IMR-90 (cell line): ENCODE data around the gene PPP5C. TPM values are rescaled to one million over a fixed set of nuclear protein-coding genes. Genes with fewer than 3 reads are reported as not detected.

Source experiments
- ATAC-seq: fragments of 200-7000 bp; cut with Tn5 transposase; 2 replicates; pipeline ENCODE4 v1.9.1; 2020; ENCODE audit warnings: low read depth, mild to moderate bottlenecking, moderate library complexity
- BruUV-seq: library from RNA; stranded (reverse); fragments of 400-500 nt; replicated peaks from 2 replicates; lab custom pipeline; 2021; lab: Mats Ljungman, UMichigan
- CTCF ChIA-PET: fragments of 300-600 bp; formaldehyde crosslinking; extraction: SDS; loops from one replicate; lab custom pipeline; 2021; ENCODE audit warnings: antibody characterized with exemption; lab: Yijun Ruan, JAX
- POLR2A ChIA-PET: fragments of 300-600 bp; sonication (Branson Sonifier 250); formaldehyde crosslinking; loops from one replicate; lab custom pipeline; 2022; ENCODE audit warnings: antibody characterized with exemption; ENCODE audit not compliant: unreplicated experiment; lab: Charles Lee
- DNase-seq: peaks from one replicate; pipeline ENCODE4 v3.0.0; 2013
- H2AFZ ChIP-seq: replicated peaks from 2 replicates; pipeline ENCODE3; 2013; ENCODE audit warnings: low read length, mild to moderate bottlenecking; ENCODE audit not compliant: poor library complexity
- H2AK5ac ChIP-seq: 2 replicates; pipeline ENCODE4 v1.6.1; 2013; ENCODE audit warnings: low read depth, low read length, inconsistent platforms
- H2AK9ac ChIP-seq: replicated peaks from 2 replicates; pipeline ENCODE3; 2013; ENCODE audit warnings: mild to moderate bottlenecking, low read depth, low read length, moderate library complexity; ENCODE audit not compliant: poor library complexity
- H2BK120ac ChIP-seq: 2 replicates; pipeline ENCODE4 v1.6.1; 2013; ENCODE audit warnings: low read depth, low read length, inconsistent platforms
- H2BK15ac ChIP-seq: 3 replicates; pipeline ENCODE4 v1.6.1; 2013; ENCODE audit warnings: low read depth, low read length, inconsistent platforms
- H2BK20ac ChIP-seq: 2 replicates; pipeline ENCODE4 v1.6.1; 2013; ENCODE audit warnings: low read depth, mild to moderate bottlenecking, inconsistent platforms, low read length, moderate library complexity
- H2BK5ac ChIP-seq: 2 replicates; pipeline ENCODE4 v1.6.1; 2013; ENCODE audit warnings: mild to moderate bottlenecking, low read depth, low read length, inconsistent platforms; ENCODE audit not compliant: poor library complexity, severe bottlenecking
- H3K14ac ChIP-seq: replicated peaks from 2 replicates; pipeline ENCODE4 v1.6.1; 2013; ENCODE audit warnings: low read depth, low read length, inconsistent platforms
- H3K18ac ChIP-seq: 2 replicates; pipeline ENCODE4 v1.6.1; 2013; ENCODE audit warnings: low read depth, low read length, control low read depth
- H3K23ac ChIP-seq: 2 replicates; pipeline ENCODE4 v1.6.1; 2013; ENCODE audit warnings: low read depth, low read length, inconsistent platforms
- H3K27ac ChIP-seq: 2 replicates; pipeline ENCODE4 v1.5.1; 2013; ENCODE audit warnings: mild to moderate bottlenecking, control low read depth, low read length; ENCODE audit not compliant: insufficient read depth
- H3K27me3 ChIP-seq: 2 replicates; pipeline ENCODE4 v1.6.1; 2013; ENCODE audit warnings: low read length; ENCODE audit not compliant: control insufficient read depth, insufficient read depth
- H3K36me3 ChIP-seq: 2 replicates; pipeline ENCODE4 v1.6.1; 2013; ENCODE audit warnings: low read length, mixed read lengths; ENCODE audit not compliant: control insufficient read depth, insufficient read depth
- H3K4ac ChIP-seq: 2 replicates; pipeline ENCODE4 v1.6.1; 2013; ENCODE audit warnings: low read depth, low read length, inconsistent platforms
- H3K4me1 ChIP-seq: 2 replicates; pipeline ENCODE4 v1.6.1; 2013; ENCODE audit warnings: low read length, mixed read lengths; ENCODE audit not compliant: control insufficient read depth, insufficient read depth
- H3K4me2 ChIP-seq: 2 replicates; pipeline ENCODE4 v1.6.1; 2013; ENCODE audit warnings: low read depth, mild to moderate bottlenecking, control low read depth, low read length, moderate library complexity
- H3K4me3 ChIP-seq: 2 replicates; pipeline ENCODE4 v1.5.1; 2013; ENCODE audit warnings: low read depth, mild to moderate bottlenecking, control low read depth, low read length, moderate library complexity; ENCODE audit not compliant: insufficient read depth
- H3K56ac ChIP-seq: 2 replicates; pipeline ENCODE4 v1.6.1; 2013; ENCODE audit warnings: low read length, inconsistent platforms; ENCODE audit not compliant: insufficient read depth; ENCODE audit errors: extremely low read depth
- H3K79me1 ChIP-seq, 2 experiments: 2 replicates each; pipeline ENCODE4 v1.6.1; 2013; ENCODE audit warnings: low read length in 2 of 2, inconsistent platforms in 1 of 2, low read depth in 1 of 2
- H3K9ac ChIP-seq: 2 replicates; pipeline ENCODE4 v1.6.1; 2013; ENCODE audit warnings: low read depth, low read length, control low read depth
- H3K9me1 ChIP-seq: 2 replicates; pipeline ENCODE4 v1.6.1; 2013; ENCODE audit warnings: low read length, inconsistent platforms; ENCODE audit not compliant: insufficient read depth
- H3K9me3 ChIP-seq: 2 replicates; pipeline ENCODE4 v1.6.1; 2013; ENCODE audit warnings: low read length; ENCODE audit not compliant: control insufficient read depth, insufficient read depth
- H4K20me1 ChIP-seq: 2 replicates; pipeline ENCODE4 v1.6.1; 2013; ENCODE audit warnings: low read length, inconsistent platforms; ENCODE audit not compliant: insufficient read depth
- H4K5ac ChIP-seq: 2 replicates; pipeline ENCODE4 v1.6.1; 2013; ENCODE audit warnings: mild to moderate bottlenecking, low read depth, low read length, control low read depth
- H4K8ac ChIP-seq, 2 experiments: 2 replicates each; pipeline ENCODE4 v1.6.1; 2013; ENCODE audit warnings: low read depth in 2 of 2, low read length in 2 of 2, control low read depth in 1 of 2, inconsistent platforms in 1 of 2
- H4K91ac ChIP-seq: 2 replicates; pipeline ENCODE4 v1.6.1; 2013; ENCODE audit warnings: low read depth, low read length, inconsistent platforms; ENCODE audit not compliant: insufficient read depth
- BHLHE40 ChIP-seq: fragments of 150-350 bp; IDR thresholded peaks from 2 replicates; pipeline ENCODE4 v1.6.1; 2016; ENCODE audit warnings: mild to moderate bottlenecking, low read depth, low read length
- CEBPB ChIP-seq: IDR thresholded peaks from 2 replicates; pipeline ENCODE4 v1.6.1; 2012; ENCODE audit warnings: low read depth, low read length, improper control_type of control experiment
- CTCF ChIP-seq: conservative IDR thresholded peaks from 2 replicates; pipeline ENCODE4 v1.5.1; 2012; ENCODE audit warnings: mild to moderate bottlenecking, low read depth, low read length, improper control_type of control experiment
- FOS ChIP-seq: fragments of 150-350 bp; IDR thresholded peaks from 2 replicates; pipeline ENCODE4 v1.6.1; 2016; ENCODE audit warnings: low read depth, low read length
- MAFK ChIP-seq: IDR thresholded peaks from 2 replicates; pipeline ENCODE4 v1.6.1; 2012; ENCODE audit warnings: low read depth, low read length, improper control_type of control experiment
- MXI1 ChIP-seq: IDR thresholded peaks from 2 replicates; pipeline ENCODE4 v1.6.1; 2012; ENCODE audit warnings: low read depth, mild to moderate bottlenecking, low read length, moderate library complexity, borderline replicate concordance
- POLR2A ChIP-seq: IDR thresholded peaks from 2 replicates; pipeline ENCODE4 v1.6.1; 2012; ENCODE audit warnings: mild to moderate bottlenecking, low read depth, low read length
- RAD21 ChIP-seq: IDR thresholded peaks from 2 replicates; pipeline ENCODE4 v1.6.1; 2012; ENCODE audit warnings: low read length, improper control_type of control experiment
- SMC3 ChIP-seq: fragments of 150-350 bp; IDR thresholded peaks from 2 replicates; pipeline ENCODE4 v1.6.1; 2016; ENCODE audit warnings: low read depth, mild to moderate bottlenecking, antibody characterized with exemption, low read length, moderate library complexity
- USF2 ChIP-seq: fragments of 150-350 bp; IDR thresholded peaks from 2 replicates; pipeline ENCODE4 v1.6.1; 2017; ENCODE audit warnings: mild to moderate bottlenecking, antibody characterized with exemption, low read length, low read depth
- WGBS, 2 experiments: methylation state at CpG; one replicate each; pipeline versions ENCODE4 v1.1.5 to v1.1.7; 2013; ENCODE audit warnings: missing lambda C conversion rate in 2 of 2; ENCODE audit not compliant: insufficient read length in 1 of 2; ENCODE audit errors: extremely low coverage in 2 of 2; 5-methylcytosine and 5-hydroxymethylcytosine counted together
- dilution Hi-C: fragments of 300-500 bp; cut with HindIII; formaldehyde crosslinking; loops from one replicate; pipeline ENCODE4 v1.14.3; 2018; ENCODE audit warnings: low sequenced_read_pairs; ENCODE audit not compliant: unreplicated experiment
- in situ Hi-C: fragments of 300-500 bp; cut with MboI; formaldehyde crosslinking; loops from 3 replicates; pipeline ENCODE4 v1.14.3; 2019; ENCODE audit warnings: low sequenced_read_pairs, inconsistent platforms, mixed read lengths
- intact Hi-C: fragments of 100-400 bp; cut with micrococcal nuclease; formaldehyde crosslinking; loops from 2 replicates; pipeline ENCODE4 v1.10.0; 2022
- polyA plus RNA-seq, 3 experiments: library from polyadenylated mRNA; depleted of rRNA; stranded (reverse); fragments of >200 nt; gene quantifications; 2 replicates each; pipeline ENCODE4 v1.2.3, GENCODE V29; 2012; ENCODE audit warnings: low replicate concordance in 1 of 3
- total RNA-seq: library from RNA; depleted of rRNA; stranded (reverse); fragments of >200 nt; gene quantifications from 2 replicates; pipeline ENCODE4 v1.2.3, GENCODE V29; 2012

The PPP5C gene
- total and polyA plus RNA-seq, 2 of the 4 experiments (the other 2 are of a cell fraction), result 80.5 to 128 TPM

GRCh38 chr19:46402725-46403124 is 55.8 kb downstream of the PPP5C start:
- Histone ChIP-seq H3K56ac (no peak overlapping the region), H2BK20ac (no peak overlapping the region), H4K8ac (no peak overlapping the region), H3K4me3 (no peak overlapping the region), H4K91ac (no peak overlapping the region), H3K79me1 (0 out of 4 replicates have a peak, but pooled peaks cover 0 to under 1% of the 10 kb centered on the region in 2 experiments), H2BK120ac (no peak overlapping the region), H3K27ac (no peak overlapping the region), H2AFZ (no peak overlapping the region), H3K18ac (no peak overlapping the region), H3K4me2 (no peak overlapping the region), H3K4me1 (peaks cover 6% of the 10 kb centered on the region; the same call in 1 of the 2 replicates), H3K4ac (no peak overlapping the region), H2AK5ac (no peak overlapping the region), H3K9ac (no peak overlapping the region), H3K9me3 (no peaks in the 10 kb centered on the region), H2BK5ac (no peak overlapping the region), H3K27me3 (peaks cover under 1% of the 10 kb centered on the region; the same call in 1 of the 2 replicates), H2BK15ac (no peak overlapping the region), H4K20me1 (no peaks in the 10 kb centered on the region; the same call in 1 of the 2 replicates), H2AK9ac (no peak overlapping the region), H3K9me1 (peaks cover under 1% of the 10 kb centered on the region; the same call in 1 of the 2 replicates), H3K36me3 (no peaks in the 10 kb centered on the region), H4K5ac (no peak overlapping the region), H3K14ac (no peak overlapping the region), H3K23ac (no peak overlapping the region)
- 98% methylated on average over 8 of the region's 11 CpGs; no CpG with 5 or more reads in 1 of the 2 experiments for WGBS, 2 experiments
- POLR2A ChIA-PET, result no interaction called here
- DNase-seq (no peak), ATAC-seq (no peak)
- no TSS peak for BruUV-seq
- intact Hi-C loops (loop anchor here (1.0 kb wide), 1 partner anchor 85 kb away; no protein-coding TSS in a partner anchor), dilution Hi-C loops (no loop called here), in situ Hi-C loops (loop anchor here (5.0 kb wide), 1 partner anchor 85 kb away; no protein-coding TSS in a partner anchor)
- CTCF ChIA-PET, result interaction anchor here (0.9 to 1.1 kb wide), 2 partner anchors 11 to 85 kb away, joined by 4 to 13 read pairs; no protein-coding TSS in a partner anchor
- TF ChIP-seq MXI1 (no peak), USF2 (no peak), CTCF (no peak), RAD21 (no peak), SMC3 (no peak), FOS (no peak), BHLHE40 (no peak), MAFK (no peak), POLR2A (no peak), CEBPB (no peak)
